ENCODE data around the gene SERPINH1. TPM values are rescaled to one million over a fixed set of nuclear protein-coding genes. Genes with fewer than 3 reads are reported as not detected.
A peak's percentile ranks its signal among the peaks of the same experiment; 100 is the strongest.

Gene SERPINH1
- total and polyA plus RNA-seq, 7 experiments from 2014 or later: 2.9 to 19.9 (median 7.8) TPM

GRCh38 chr11:75563501-75563977 is 1.5 kb downstream of the SERPINH1 start:
- peak overlapping the region; percentile 86 for H3K27ac ChIP-seq (ENCODE audit: low read depth, low read length)
- DNase-seq (no peak), ATAC-seq (no peak)
- intact Hi-C loops (cut with micrococcal nuclease): loop anchor here in 1 of 2 donors (2.0 to 10.0 kb wide), 3 partner anchors 31 to 1169 kb away; partner anchors contain the start of genes PGM2L1 and UVRAG
- H3K4me3 ChIP-seq (ENCODE audit: low read length): no peak overlapping the region
- H3K27me3 ChIP-seq (ENCODE audit: control insufficient read depth in 2 of 2, insufficient read depth in 2 of 2, low read length in 2 of 2): no peaks in the 10 kb centered on the region
- Mint-ChIP-seq H3K27me3 (no peaks in the 10 kb centered on the region), H3K9me3 (no peaks in the 10 kb centered on the region), H3K4me3 (peak overlapping the region; percentile 94 to 99 (median 99)), H3K4me1 (peaks cover 18 to 46% (median 32%) of the 10 kb centered on the region in 7 donors), H3K36me3 (peaks cover 0 to 7% (median 3%) of the 10 kb centered on the region in 5 donors), H3K27ac (peak overlapping the region; percentile 86 to 97 (median 95))
- peaks cover 0 to 24% (median 0%) of the 10 kb centered on the region in 3 experiments for H3K36me3 ChIP-seq (ENCODE audit: control insufficient read depth in 2 of 3, insufficient read depth in 3 of 3, low read length in 3 of 3)
- peaks cover 15 to 22% of the 10 kb centered on the region in 2 donors for H3K4me1 ChIP-seq (ENCODE audit: control insufficient read depth in 2 of 2, insufficient read depth in 2 of 2, low read length in 2 of 2)
- no peaks in the 10 kb centered on the region for H3K9me3 ChIP-seq (ENCODE audit: control insufficient read depth in 2 of 3, low read length in 3 of 3)
- CTCF ChIA-PET: no interaction called here
- POLR2A ChIA-PET: no interaction called here

GRCh38 chr11:75563978-75564552 is 2.0 kb downstream of the SERPINH1 start:
- Mint-ChIP-seq H3K27me3 (no peaks in the 10 kb centered on the region), H3K36me3 (peaks cover 0 to 9% (median 5%) of the 10 kb centered on the region in 5 donors), H3K9me3 (no peaks in the 10 kb centered on the region), H3K27ac (peak overlapping the region; percentile 25 to 97 (median 92)), H3K4me1 (peaks cover 18 to 46% (median 32%) of the 10 kb centered on the region in 7 donors), H3K4me3 (peak overlapping the region; percentile 94 to 99 (median 99))
- Histone ChIP-seq H3K4me1 (ENCODE audit: control insufficient read depth in 2 of 2, insufficient read depth in 2 of 2, low read length in 2 of 2) (peaks cover 15 to 22% of the 10 kb centered on the region in 2 donors), H3K9me3 (ENCODE audit: control insufficient read depth in 2 of 3, low read length in 3 of 3) (no peaks in the 10 kb centered on the region), H3K27ac (ENCODE audit: low read depth, low read length) (peak overlapping the region; percentile 86), H3K36me3 (ENCODE audit: control insufficient read depth in 2 of 3, insufficient read depth in 3 of 3, low read length in 3 of 3) (peaks cover 0 to 30% (median 0%) of the 10 kb centered on the region in 3 experiments), H3K27me3 (ENCODE audit: control insufficient read depth in 2 of 2, insufficient read depth in 2 of 2, low read length in 2 of 2) (no peaks in the 10 kb centered on the region), H3K4me3 (ENCODE audit: low read length) (no peak overlapping the region)
- ATAC-seq: no peak
- intact Hi-C loops (cut with micrococcal nuclease): loop anchor here in 1 of 2 donors (2.0 to 10.0 kb wide), 3 partner anchors 31 to 1169 kb away; partner anchors contain the start of genes PGM2L1 and UVRAG
- ChIA-PET POLR2A (no interaction called here), CTCF (no interaction called here)
- no peak for DNase-seq

GRCh38 chr11:75565221-75565814 is 3.3 kb downstream of the SERPINH1 start:
- CTCF ChIA-PET: interaction anchor here (2.5 kb wide), 1 partner anchor 11 kb away, joined by 12 read pairs; no protein-coding TSS in a partner anchor
- intact Hi-C loops (cut with micrococcal nuclease): loop anchor here in 1 of 2 donors (10.0 kb wide), 2 partner anchors 249 to 1171 kb away; partner anchors contain the start of genes PGM2L1 and UVRAG

GRCh38 chr11:75565916-75566762 is 4.1 kb downstream of the SERPINH1 start:
- Histone ChIP-seq H3K4me1 (ENCODE audit: control insufficient read depth in 2 of 2, insufficient read depth in 2 of 2, low read length in 2 of 2) (peaks cover 13 to 20% of the 10 kb centered on the region in 2 donors), H3K9me3 (ENCODE audit: control insufficient read depth in 2 of 3, low read length in 3 of 3) (no peaks in the 10 kb centered on the region), H3K4me3 (ENCODE audit: low read length) (no peak overlapping the region), H3K27me3 (ENCODE audit: control insufficient read depth in 2 of 2, insufficient read depth in 2 of 2, low read length in 2 of 2) (no peaks in the 10 kb centered on the region), H3K27ac (ENCODE audit: low read depth, low read length) (no peak overlapping the region), H3K36me3 (ENCODE audit: control insufficient read depth in 2 of 3, insufficient read depth in 3 of 3, low read length in 3 of 3) (peaks cover 0 to 48% (median 8%) of the 10 kb centered on the region in 3 experiments)
- H3K4me3 Mint-ChIP-seq: no peak overlapping the region
- ATAC-seq (no peak), DNase-seq (no peak)
- intact Hi-C loops (cut with micrococcal nuclease): loop anchor here in 1 of 2 donors (10.0 kb wide), 2 partner anchors 249 to 1171 kb away; partner anchors contain the start of genes PGM2L1 and UVRAG
- H3K4me1 Mint-ChIP-seq: peaks cover 18 to 41% (median 27%) of the 10 kb centered on the region in 7 donors
- H3K27ac Mint-ChIP-seq: peak overlapping the region in 2 of 9 donors; percentile 30 to 82
- peaks cover 0 to 9% (median 5%) of the 10 kb centered on the region in 5 donors for H3K36me3 Mint-ChIP-seq
- no peaks in the 10 kb centered on the region for H3K27me3 Mint-ChIP-seq
- POLR2A ChIA-PET: interaction anchor here (1.4 kb wide), 1 partner anchor 18 kb away, joined by 3 read pairs; no protein-coding TSS in a partner anchor
- CTCF ChIA-PET: interaction anchor here (1.3 to 2.5 kb wide), 2 partner anchors 11 to 178 kb away, joined by 3 to 12 read pairs; no protein-coding TSS in a partner anchor
- no peaks in the 10 kb centered on the region for H3K9me3 Mint-ChIP-seq

More at GRCh38 chr11:75565221-75565814, 3.3 kb downstream of the SERPINH1 start:
- Mint-ChIP-seq H3K9me3 (no peaks in the 10 kb centered on the region), H3K4me3 (peak overlapping the region in 1 of 10 donors; percentile 99), H3K27ac (peak overlapping the region in 2 of 9 donors; percentile 12 to 82), H3K36me3 (peaks cover 0 to 9% (median 5%) of the 10 kb centered on the region in 5 donors), H3K27me3 (no peaks in the 10 kb centered on the region), H3K4me1 (peaks cover 18 to 46% (median 32%) of the 10 kb centered on the region in 7 donors)
- Histone ChIP-seq H3K27ac (ENCODE audit: low read depth, low read length) (no peak overlapping the region), H3K4me3 (ENCODE audit: low read length) (no peak overlapping the region), H3K9me3 (ENCODE audit: control insufficient read depth in 2 of 3, low read length in 3 of 3) (no peaks in the 10 kb centered on the region), H3K27me3 (ENCODE audit: control insufficient read depth in 2 of 2, insufficient read depth in 2 of 2, low read length in 2 of 2) (no peaks in the 10 kb centered on the region), H3K36me3 (ENCODE audit: control insufficient read depth in 2 of 3, insufficient read depth in 3 of 3, low read length in 3 of 3) (peaks cover 0 to 40% (median 8%) of the 10 kb centered on the region in 3 experiments), H3K4me1 (ENCODE audit: control insufficient read depth in 2 of 2, insufficient read depth in 2 of 2, low read length in 2 of 2) (peaks cover 15 to 22% of the 10 kb centered on the region in 2 donors)
- ATAC-seq (no peak), DNase-seq (no peak)
- POLR2A ChIA-PET: no interaction called here

DNA sequence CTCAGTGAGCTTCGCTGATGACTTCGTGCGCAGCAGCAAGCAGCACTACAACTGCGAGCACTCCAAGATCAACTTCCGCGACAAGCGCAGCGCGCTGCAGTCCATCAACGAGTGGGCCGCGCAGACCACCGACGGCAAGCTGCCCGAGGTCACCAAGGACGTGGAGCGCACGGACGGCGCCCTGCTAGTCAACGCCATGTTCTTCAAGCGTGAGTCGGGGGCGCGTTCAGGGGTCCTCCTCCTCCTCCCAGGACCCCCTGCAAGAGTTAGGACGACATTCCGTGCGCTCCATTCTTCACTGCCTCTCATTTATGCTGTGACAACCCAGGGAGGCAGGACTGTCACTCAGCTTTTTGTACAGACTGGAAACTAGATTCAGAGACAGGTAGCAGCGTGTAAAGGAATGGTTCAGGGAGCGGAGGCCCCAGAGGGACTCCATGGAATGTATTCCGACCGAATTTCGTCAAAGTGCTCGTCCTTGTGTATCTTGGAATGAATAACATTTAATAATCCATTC is 4.8 kb downstream of the SERPINH1 start:
- H3K4me1 ChIP-seq (ENCODE audit: control insufficient read depth in 2 of 2, insufficient read depth in 2 of 2, low read length in 2 of 2): peaks cover 8 to 14% of the 10 kb centered on the region in 2 donors
- intact Hi-C loops (cut with micrococcal nuclease): loop anchor here in 1 of 2 donors (10.0 kb wide), 2 partner anchors 248 to 1172 kb away; partner anchors contain the start of genes PGM2L1 and UVRAG
- peaks cover 0 to 9% (median 5%) of the 10 kb centered on the region in 5 donors for H3K36me3 Mint-ChIP-seq
- no peak for DNase-seq
- no peaks in the 10 kb centered on the region for H3K27me3 ChIP-seq (ENCODE audit: control insufficient read depth in 2 of 2, insufficient read depth in 2 of 2, low read length in 2 of 2)
- CTCF ChIA-PET: interaction anchor here (1.3 to 2.5 kb wide), 3 partner anchors 10 to 178 kb away, joined by 3 to 12 read pairs (median 6); no protein-coding TSS in a partner anchor
- H3K9me3 ChIP-seq (ENCODE audit: control insufficient read depth in 2 of 3, low read length in 3 of 3): no peaks in the 10 kb centered on the region
- H3K9me3 Mint-ChIP-seq: no peaks in the 10 kb centered on the region
- no peak overlapping the region for H3K4me3 ChIP-seq (ENCODE audit: low read length)
- no peaks in the 10 kb centered on the region for H3K27me3 Mint-ChIP-seq
- no peak overlapping the region for H3K27ac Mint-ChIP-seq
- POLR2A ChIA-PET: interaction anchor here (1.4 kb wide), 1 partner anchor 19 kb away, joined by 3 read pairs; no protein-coding TSS in a partner anchor
- peaks cover 0 to 55% (median 8%) of the 10 kb centered on the region in 3 experiments for H3K36me3 ChIP-seq (ENCODE audit: control insufficient read depth in 2 of 3, insufficient read depth in 3 of 3, low read length in 3 of 3)
- no peak overlapping the region for H3K4me3 Mint-ChIP-seq
- peaks cover 14 to 36% (median 22%) of the 10 kb centered on the region in 7 donors for H3K4me1 Mint-ChIP-seq
- no peak for ATAC-seq
- no peak overlapping the region for H3K27ac ChIP-seq (ENCODE audit: low read depth, low read length)

Measured in naive thymus-derived CD4-positive, alpha-beta T cell (primary cell).